ENCODE data around the gene LRP1B. TPM values are rescaled to one million over a fixed set of nuclear protein-coding genes. Genes with fewer than 3 reads are reported as not detected.

LRP1B gene
- total and polyA plus RNA-seq, 2 of the 8 experiments (the other 6 are each of a cell fraction or from before 2014, with no cell fraction given) = 0.03 TPM; not detected in 1

DNA sequence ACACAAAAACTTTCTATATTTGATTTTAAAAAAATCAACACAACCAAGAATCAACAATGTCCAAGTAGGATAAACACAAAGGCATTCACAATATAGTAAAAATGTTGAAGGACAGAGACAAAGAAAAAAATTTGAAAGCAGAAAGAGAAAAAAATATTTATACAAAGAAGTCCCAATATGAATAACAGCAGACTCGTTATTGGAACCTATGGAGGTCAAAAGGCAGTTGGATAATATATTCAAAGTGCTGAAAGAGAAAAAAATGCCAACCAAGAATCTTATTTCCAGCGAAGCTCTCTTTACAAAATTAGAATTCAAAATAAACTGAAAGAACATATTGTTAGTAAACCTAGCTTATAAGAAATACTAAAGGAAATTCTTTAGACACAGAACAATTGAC lies 859.5 kb downstream of the LRP1B start:
- Histone ChIP-seq H3K79me2 (ENCODE audit: control insufficient read depth in 1 of 2, insufficient read depth in 2 of 2, low read length in 2 of 2) (no peaks in the 10 kb centered on the region), H3K14ac (ENCODE audit: insufficient read length) (no peak overlapping the region), H2BK15ac (ENCODE audit: low read length) (no peak overlapping the region), H3K56ac (replicated peaks; ENCODE audit: insufficient read length, low read depth, low read length) (no peak overlapping the region), H4K91ac (replicated peaks; ENCODE audit: insufficient read length, low read length) (no peak overlapping the region), H3K4me2 (ENCODE audit: insufficient read depth in 1 of 2, low read depth in 2 of 2, low read length in 2 of 2) (no peak overlapping the region), H3K9ac (replicated peaks in 1 of 4; ENCODE audit: extremely low read depth in 1 of 4, low read depth in 3 of 4, low read length in 3 of 4) (no peak overlapping the region), H3K4ac (replicated peaks; ENCODE audit: insufficient read length, low read depth, low read length) (no peak overlapping the region), H3K4me1 (replicated peaks in 1 of 4; ENCODE audit: control insufficient read depth in 3 of 4, insufficient read depth in 4 of 4, low read length in 3 of 4) (no peaks in the 10 kb centered on the region), H2BK5ac (ENCODE audit: low read depth, low read length) (no peak overlapping the region), H3K36me3 (ENCODE audit: control insufficient read depth in 2 of 4, insufficient read depth in 4 of 4, low read length in 3 of 4) (no peaks in the 10 kb centered on the region), H3K23me2 (ENCODE audit: low read depth, low read length) (no peaks in the 10 kb centered on the region), H3K23ac (ENCODE audit: insufficient read length) (no peak overlapping the region), H3K27ac (ENCODE audit: low read depth, low read length) (no peak overlapping the region), H3K27me3 (replicated peaks in 1 of 4; ENCODE audit: control insufficient read depth in 3 of 4, extremely low read depth in 1 of 4, insufficient read depth in 3 of 4, low read length in 3 of 4) (no peaks in the 10 kb centered on the region), H2AK5ac (ENCODE audit: low read depth, low read length) (no peak overlapping the region), H3K4me3 (ENCODE audit: extremely low read depth in 1 of 4, insufficient read depth in 2 of 4, low read depth in 3 of 4, low read length in 4 of 4) (no peak overlapping the region), H3K9me3 (ENCODE audit: insufficient read depth in 2 of 2, low read depth in 1 of 2, low read length in 1 of 2) (no peaks in the 10 kb centered on the region), H3K79me1 (ENCODE audit: low read depth, low read length) (no peaks in the 10 kb centered on the region), H2AFZ (ENCODE audit: low read length) (no peak overlapping the region), H2BK20ac (ENCODE audit: low read length) (no peak overlapping the region), H3K18ac (ENCODE audit: extremely low read depth, low read length) (no peak overlapping the region), H4K5ac (ENCODE audit: insufficient read length, low read depth, low read length) (no peak overlapping the region), H4K20me1 (replicated peaks in 1 of 2; ENCODE audit: control insufficient read depth in 1 of 2, insufficient read depth in 2 of 2, low read length in 2 of 2) (no peaks in the 10 kb centered on the region), H2BK12ac (ENCODE audit: low read depth, low read length) (no peak overlapping the region), H4K8ac (ENCODE audit: extremely low read depth, insufficient read depth, low read length) (no peak overlapping the region), H2BK120ac (replicated peaks; ENCODE audit: low read depth, low read length) (no peak overlapping the region)
- DNase-seq (ENCODE audit: low read depth in 1 of 2, low spot score in 2 of 2) (no peak), FAIRE-seq (no peak)
- WGBS, 2 experiments (ENCODE audit: extremely low coverage in 1 of 2, insufficient coverage in 1 of 2, insufficient read length in 1 of 2, insufficient replicate concordance in 2 of 2, low coverage in 1 of 2, low lambda C conversion rate in 2 of 2, missing lambda C conversion rate in 1 of 2) = 94% methylated on average over 2 of the region's 2 CpGs; no CpG with 5 or more reads in 1 of the 2 experiments
- ChIA-PET POLR2A (ENCODE audit: partially characterized antibody) (interaction anchor here (0.6 kb wide), 1 partner anchor 105 kb away, joined by 3 read pairs; no protein-coding TSS in a partner anchor), CTCF (ENCODE audit: partially characterized antibody) (interaction anchor here (0.6 kb wide), 1 partner anchor 24 kb away, joined by 3 read pairs; no protein-coding TSS in a partner anchor)
- TF ChIP-seq TAF1 (IDR thresholded peaks at IDR 0.05; ENCODE audit: low read depth, low read length) = no peak
- TF ChIP-seq FOSL1 (IDR thresholded peaks at IDR 0.05; ENCODE audit: insufficient read depth, low read depth, low read length) = no peak
- TF ChIP-seq KDM5A (IDR thresholded peaks at IDR 0.05; ENCODE audit: low read length) = no peak

Measured in H1 (cell line).